NOMO-1 treated with dmso at 0.1 percent for 144 hours (cell line): ENCODE results near the gene GRK6.

Experiments
- DNase-seq: peaks from one replicate; lab custom pipeline; 2025; ENCODE audit not compliant: unreplicated experiment; lab: John Stamatoyannopoulos, UW

GRK6 gene

GRCh38 chr5:177439518-177440053 is 13.1 kb downstream of the GRK6 start:
- no peak for DNase-seq

GRCh38 chr5:177440211-177440989 is 13.9 kb downstream of the GRK6 start:
- no peak for DNase-seq

- DNase-seq, result no peak
Measured at GRCh38 chr5:177440990-177441780, 14.7 kb downstream of the GRK6 start.

GRCh38 chr5:177442066-177442826 is 15.8 kb downstream of the GRK6 start:
- no peak for DNase-seq

- DNase-seq, result no peak
Measured at GRCh38 chr5:177443144-177443983, 16.9 kb downstream of the GRK6 start.

- no peak for DNase-seq
Measured at GRCh38 chr5:177444106-177445051, 17.9 kb downstream of the GRK6 start.

GRCh38 chr5:177445052-177445916 is 18.8 kb downstream of the GRK6 start:
- DNase-seq, result peak; percentile 11

- no peak for DNase-seq
Measured at GRCh38 chr5:177445917-177446199, 19.4 kb downstream of the GRK6 start.

GRCh38 chr5:177446200-177447065 is 20.0 kb downstream of the GRK6 start, which contains the start of gene PRR7:
TSS of gene PRR7 (plus strand) at chr5:177446814. CDS start at chr5:177455068, 8,254 bp downstream.
- DNase-seq, result peak; percentile 43

GRCh38 chr5:177447066-177447610 is 20.7 kb downstream of the GRK6 start:
- DNase-seq, result no peak

- DNase-seq, result no peak
Measured at GRCh38 chr5:177447611-177448243, 21.3 kb downstream of the GRK6 start.

GRCh38 chr5:177448244-177448950 is 21.9 kb downstream of the GRK6 start:
- DNase-seq, result no peak

GRCh38 chr5:177449140-177450061 is 22.9 kb downstream of the GRK6 start:
- DNase-seq, result no peak

GRCh38 chr5:177450667-177451424 is 24.4 kb downstream of the GRK6 start:
- DNase-seq, result no peak
